Left lung (tissue), 10 donors: Measurements from ENCODE around the gene ANK2. TPM values are rescaled to one million over a fixed set of nuclear protein-coding genes. Genes with fewer than 3 reads are reported as not detected.

ENCODE experiments used
- ATAC-seq: fragments of 200-7000 bp; cut with Tn5 transposase; one replicate; pipeline ENCODE4 v1.9.1; 2020; ENCODE audit warnings: moderate library complexity
- DNase-seq, 4 donors: peaks; one replicate each; pipeline ENCODE4 v3.0.0-alpha.2; 2013 to 2020
- H3K27ac ChIP-seq, 2 donors: fragments of 200-600 bp; sonication (generic) in 1 of 2; one replicate each; pipeline versions ENCODE4 v1.5.0 to v1.8.0; 2020 to 2021
- H3K27me3 ChIP-seq, 2 donors: fragments of 200-600 bp; sonication (generic) in 1 of 2; one replicate each; pipeline versions ENCODE4 v1.5.0 to v1.8.0; 2020 to 2021
- H3K36me3 ChIP-seq, 2 donors: fragments of 200-600 bp; sonication (generic) in 1 of 2; one replicate each; pipeline versions ENCODE4 v1.5.0 to v1.8.0; 2020 to 2021
- H3K4me1 ChIP-seq, 2 donors: fragments of 200-600 bp; one replicate each; pipeline ENCODE4 v1.8.0; 2021
- H3K4me3 ChIP-seq, 2 donors: fragments of 200-600 bp; sonication (generic) in 1 of 2; one replicate each; pipeline versions ENCODE4 v1.5.0 to v1.8.0; 2020 to 2021; ENCODE audit warnings: mild to moderate bottlenecking in 1 of 2
- H3K9me3 ChIP-seq, 2 donors: fragments of 200-600 bp; sonication (generic) in 1 of 2; one replicate each; pipeline versions ENCODE4 v1.5.0 to v1.8.0; 2020 to 2021
- intact Hi-C, 2 donors: fragments of 100-400 bp; cut with DNase I; formaldehyde crosslinking; loops; one replicate each; pipeline versions ENCODE4 v1.11.2 to v1.14.2; 2022
- polyA plus RNA-seq, 6 donors: library from polyadenylated mRNA; unstranded; fragments of 120-200 nt; gene quantifications; one replicate each; pipeline ENCODE4 v1.2.1, GENCODE V29; 2013; ENCODE audit not compliant: insufficient read length in 6 of 6
- total RNA-seq, 2 donors: library from RNA; stranded (reverse); fragmentation: NEBNext Ultra II Directional; extraction: Animal tissue kit (Norgen Biotek cat#: 25700); gene quantifications; one replicate each; pipeline ENCODE4 v1.2.1, GENCODE V29; 2021
- TF ChIP-seq, protein P1 (sequence below), 2 donors: fragments of 200-600 bp; sonication (generic) in 1 of 2; IDR thresholded peaks; one replicate each; pipeline versions ENCODE4 v1.5.0 to v1.8.0; 2021; ENCODE audit warnings: antibody characterized with exemption in 2 of 2
- donor health status: DM: no; HTN: yes; CAD: no.
- donor health status: DM: no; HTN: no; CAD: no.

The ANK2 gene
- total and polyA plus RNA-seq, 8 donors = 18.2 to 33.2 (median 28.8) TPM

GRCh38 chr4:113260688-113261087 is 211.2 kb downstream of the ANK2 start:
- intact Hi-C loops = no loop called here
- no peak overlapping the region for H3K4me3 ChIP-seq
- H3K27ac ChIP-seq = no peak overlapping the region
- no peaks in the 10 kb centered on the region for H3K36me3 ChIP-seq
- TF ChIP-seq, protein P1, sequence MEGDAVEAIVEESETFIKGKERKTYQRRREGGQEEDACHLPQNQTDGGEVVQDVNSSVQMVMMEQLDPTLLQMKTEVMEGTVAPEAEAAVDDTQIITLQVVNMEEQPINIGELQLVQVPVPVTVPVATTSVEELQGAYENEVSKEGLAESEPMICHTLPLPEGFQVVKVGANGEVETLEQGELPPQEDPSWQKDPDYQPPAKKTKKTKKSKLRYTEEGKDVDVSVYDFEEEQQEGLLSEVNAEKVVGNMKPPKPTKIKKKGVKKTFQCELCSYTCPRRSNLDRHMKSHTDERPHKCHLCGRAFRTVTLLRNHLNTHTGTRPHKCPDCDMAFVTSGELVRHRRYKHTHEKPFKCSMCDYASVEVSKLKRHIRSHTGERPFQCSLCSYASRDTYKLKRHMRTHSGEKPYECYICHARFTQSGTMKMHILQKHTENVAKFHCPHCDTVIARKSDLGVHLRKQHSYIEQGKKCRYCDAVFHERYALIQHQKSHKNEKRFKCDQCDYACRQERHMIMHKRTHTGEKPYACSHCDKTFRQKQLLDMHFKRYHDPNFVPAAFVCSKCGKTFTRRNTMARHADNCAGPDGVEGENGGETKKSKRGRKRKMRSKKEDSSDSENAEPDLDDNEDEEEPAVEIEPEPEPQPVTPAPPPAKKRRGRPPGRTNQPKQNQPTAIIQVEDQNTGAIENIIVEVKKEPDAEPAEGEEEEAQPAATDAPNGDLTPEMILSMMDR (IDR thresholded peaks at IDR 0.05) = no peak
- no peaks in the 10 kb centered on the region for H3K27me3 ChIP-seq
- no peaks in the 10 kb centered on the region for H3K4me1 ChIP-seq
- ATAC-seq = no peak
- H3K9me3 ChIP-seq = no peaks in the 10 kb centered on the region
- DNase-seq = no peak

GRCh38 chr4:113263274-113263673 is 213.8 kb downstream of the ANK2 start:
- Histone ChIP-seq H3K27me3 (no peaks in the 10 kb centered on the region), H3K36me3 (no peaks in the 10 kb centered on the region), H3K9me3 (no peaks in the 10 kb centered on the region), H3K4me3 (no peak overlapping the region), H3K27ac (no peak overlapping the region), H3K4me1 (no peaks in the 10 kb centered on the region)
- TF ChIP-seq, protein P1 (IDR thresholded peaks at IDR 0.05) = no peak
- DNase-seq (no peak), ATAC-seq (no peak)
- intact Hi-C loops = no loop called here

DNA sequence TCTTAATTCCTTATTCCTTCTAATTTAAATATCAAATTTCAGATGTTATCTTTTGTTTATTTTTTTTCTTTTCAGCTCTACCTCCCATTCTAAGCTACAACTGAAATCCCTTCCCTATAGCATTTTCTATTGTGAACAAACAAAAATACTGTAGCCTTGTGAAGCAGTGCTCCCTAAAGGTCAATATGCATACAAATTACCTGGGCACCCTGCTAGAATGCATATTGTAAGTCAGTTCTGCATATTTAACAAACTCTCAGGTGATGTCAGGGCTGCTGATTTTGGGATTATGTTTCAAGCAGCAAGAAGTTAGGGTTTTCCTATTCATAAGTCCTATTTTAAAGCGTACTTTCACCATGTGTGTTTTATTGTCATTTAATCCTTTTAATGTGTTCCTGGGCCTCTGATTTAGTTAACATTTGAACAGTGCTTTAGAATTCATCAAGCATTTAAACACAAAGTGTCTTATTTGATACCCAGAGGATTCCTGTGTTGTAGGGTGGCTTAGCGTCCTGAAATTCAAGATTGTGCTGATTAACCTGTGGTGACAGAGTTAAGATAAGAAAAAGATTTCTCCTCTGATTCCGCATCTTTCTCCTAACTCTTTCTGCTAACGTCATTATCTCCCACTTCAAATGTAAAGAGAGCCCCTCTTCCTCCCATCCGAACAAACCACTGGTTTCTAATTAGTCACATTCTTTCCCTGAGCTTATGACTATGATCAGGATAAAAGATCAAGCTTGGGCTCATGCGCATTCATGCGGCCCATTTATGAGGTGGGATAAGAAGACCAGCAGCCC is 221.3 kb downstream of the ANK2 start:
- ATAC-seq (no peak), DNase-seq (no peak)
- TF ChIP-seq, protein P1 (IDR thresholded peaks at IDR 0.05) = no peak
- no peak overlapping the region for H3K27ac ChIP-seq
- no peaks in the 10 kb centered on the region for H3K27me3 ChIP-seq
- H3K9me3 ChIP-seq = no peaks in the 10 kb centered on the region
- H3K4me1 ChIP-seq = no peaks in the 10 kb centered on the region
- intact Hi-C loops = no loop called here
- H3K4me3 ChIP-seq = no peak overlapping the region
- H3K36me3 ChIP-seq = no peaks in the 10 kb centered on the region

- no peaks in the 10 kb centered on the region for H3K4me1 ChIP-seq
- intact Hi-C loops = no loop called here
- H3K36me3 ChIP-seq = no peaks in the 10 kb centered on the region
- no peak overlapping the region for H3K4me3 ChIP-seq
- no peak for ATAC-seq
- no peaks in the 10 kb centered on the region for H3K27me3 ChIP-seq
- TF ChIP-seq, protein P1 (IDR thresholded peaks at IDR 0.05) = no peak
- H3K9me3 ChIP-seq = no peaks in the 10 kb centered on the region
- H3K27ac ChIP-seq = no peak overlapping the region
- no peak for DNase-seq
These were observed 223.1 kb downstream of the ANK2 start for GRCh38 chr4:113272523-113272922.

GRCh38 chr4:113273721-113274220 is 224.3 kb downstream of the ANK2 start:
- ATAC-seq = no peak
- H3K27me3 ChIP-seq = no peaks in the 10 kb centered on the region
- H3K4me1 ChIP-seq = no peaks in the 10 kb centered on the region
- H3K9me3 ChIP-seq = no peaks in the 10 kb centered on the region
- H3K4me3 ChIP-seq = no peak overlapping the region
- TF ChIP-seq, protein P1 (IDR thresholded peaks at IDR 0.05) = no peak
- intact Hi-C loops = no loop called here
- DNase-seq = no peak
- H3K27ac ChIP-seq = no peak overlapping the region
- no peaks in the 10 kb centered on the region for H3K36me3 ChIP-seq
